NCI-H128 (cell line): Measurements from ENCODE around the gene LTBP1.
"Not testable (repeated sequence)": the region's sequence is repeated elsewhere in the genome, so short reads cannot be mapped to it uniquely, and the experiment has no call there.

Source experiments
- DNase-seq: peaks from one replicate; lab custom pipeline; 2025; ENCODE audit not compliant: unreplicated experiment; lab: John Stamatoyannopoulos, UW

LTBP1 gene

DNA sequence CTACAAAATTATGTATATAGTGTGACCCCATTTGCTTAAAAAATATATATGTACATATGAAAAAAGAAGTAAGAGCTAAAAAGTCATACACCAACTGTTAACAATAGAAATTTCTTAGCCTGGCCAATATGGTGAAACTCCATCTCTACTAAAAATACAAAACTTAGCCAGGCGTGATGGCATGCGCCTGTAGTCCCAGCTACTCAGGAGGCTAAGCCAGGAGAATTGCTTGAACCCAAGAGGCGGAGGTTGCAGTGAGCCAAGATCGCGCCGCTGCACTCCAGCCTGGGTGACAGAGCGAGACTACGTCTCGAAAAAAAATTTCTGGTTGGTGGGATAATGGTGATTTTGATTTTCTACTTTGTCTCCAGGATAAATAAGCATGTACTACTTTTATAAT, 495.3 kb downstream of the LTBP1 start:
- not testable (repeated sequence) for DNase-seq

DNA sequence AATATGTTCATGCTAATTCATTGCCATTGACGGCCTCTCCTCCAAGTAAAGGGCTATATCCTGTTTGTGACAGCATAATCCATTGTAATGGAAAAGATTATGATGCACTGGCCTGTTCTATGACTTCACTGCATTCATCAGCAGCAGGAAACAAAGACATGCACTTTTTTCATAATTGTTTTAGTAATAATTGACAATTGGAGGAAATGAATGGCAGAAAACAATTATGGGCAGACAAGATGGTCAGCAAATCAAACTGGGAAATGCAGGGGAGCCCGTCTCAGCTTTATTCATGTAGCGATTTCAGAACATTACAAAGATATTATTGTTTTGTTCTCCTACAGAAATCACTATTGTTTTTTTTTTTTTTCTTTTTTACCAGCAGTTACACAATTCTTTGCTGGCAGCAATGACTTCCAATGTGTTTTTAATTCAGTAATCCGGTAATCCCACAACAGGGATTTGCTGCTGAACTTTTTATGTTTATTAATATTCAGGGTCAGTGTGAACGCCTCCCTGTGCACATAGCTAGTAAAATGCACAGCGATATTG, 495.9 kb downstream of the LTBP1 start:
- no peak for DNase-seq

DNA sequence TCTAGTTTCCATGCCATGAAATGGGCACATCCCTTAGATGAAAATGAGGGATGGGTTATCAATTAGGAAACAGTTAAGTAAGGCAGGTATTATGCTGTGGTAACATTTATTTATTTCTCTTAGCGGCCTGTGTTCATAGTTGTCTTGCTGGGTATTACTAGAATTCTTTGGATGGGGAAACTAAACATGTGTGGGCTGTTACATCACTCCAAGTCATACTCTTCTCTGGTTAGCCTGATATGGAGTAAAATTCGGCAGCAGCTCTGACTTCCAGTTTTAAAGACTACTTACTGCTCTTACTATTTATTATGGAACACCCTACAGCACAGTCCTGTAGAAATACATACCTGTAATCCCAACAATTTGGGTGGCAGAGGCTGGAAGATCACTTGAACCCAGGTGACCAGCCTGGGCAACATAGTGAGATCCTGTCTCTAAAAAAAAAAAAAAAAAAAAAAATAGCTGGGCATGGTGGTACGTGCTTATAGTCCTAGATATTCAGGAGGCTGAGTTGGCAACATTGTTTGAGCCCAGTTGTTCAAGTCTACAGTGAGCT, 496.6 kb downstream of the LTBP1 start:
- no peak for DNase-seq

DNA sequence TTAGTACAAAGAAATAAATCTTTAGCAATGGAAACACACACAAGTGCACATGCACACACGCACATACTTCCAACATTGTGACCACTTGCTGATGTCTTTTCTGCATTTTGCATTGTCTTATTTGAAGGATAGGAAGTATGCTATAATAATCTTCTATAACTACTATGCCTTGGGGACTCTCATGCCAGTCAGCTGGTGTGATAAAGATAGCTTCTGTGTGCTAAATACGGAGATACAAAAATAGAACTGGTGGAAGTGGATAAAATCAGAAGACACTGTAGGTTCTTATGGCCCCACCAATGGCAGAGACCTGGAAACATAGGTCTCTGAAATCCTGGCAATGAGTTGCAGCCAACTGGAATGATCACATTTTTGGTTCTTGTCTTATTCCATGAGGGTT, 498.2 kb downstream of the LTBP1 start:
- no peak for DNase-seq

DNA sequence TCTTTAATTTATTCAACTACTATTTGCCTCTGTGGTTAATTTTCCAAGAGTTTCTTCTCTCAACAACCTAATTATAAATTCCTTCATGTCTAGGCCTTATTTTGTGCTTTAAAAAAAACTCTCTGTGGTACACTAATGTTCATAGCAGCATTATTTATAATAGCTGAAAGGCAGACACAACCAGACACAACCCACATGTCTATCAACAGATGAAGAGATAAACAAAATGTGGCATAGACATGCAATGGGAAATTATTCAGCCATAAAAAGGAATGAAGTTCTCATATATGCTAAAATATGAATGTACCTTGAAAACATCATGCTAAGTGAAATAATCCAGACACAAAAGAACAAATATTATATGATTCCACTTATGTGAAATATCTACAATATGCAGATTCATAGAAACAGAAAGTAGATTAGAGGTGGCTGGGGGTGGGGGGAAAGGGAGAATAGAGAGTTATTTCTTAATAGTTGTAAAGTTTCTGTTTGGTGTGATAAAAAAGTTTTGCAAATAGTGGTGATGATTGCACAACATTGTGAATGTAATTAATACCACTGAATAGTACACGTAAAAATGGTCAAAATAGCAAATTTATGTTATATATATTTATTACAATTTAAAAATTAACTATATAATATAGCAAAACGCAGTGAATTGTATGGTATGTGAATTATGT, 501.6 kb downstream of the LTBP1 start:
- DNase-seq, result no peak
